Measurements from ENCODE around the gene PDE9A.

PDE9A gene

DNA sequence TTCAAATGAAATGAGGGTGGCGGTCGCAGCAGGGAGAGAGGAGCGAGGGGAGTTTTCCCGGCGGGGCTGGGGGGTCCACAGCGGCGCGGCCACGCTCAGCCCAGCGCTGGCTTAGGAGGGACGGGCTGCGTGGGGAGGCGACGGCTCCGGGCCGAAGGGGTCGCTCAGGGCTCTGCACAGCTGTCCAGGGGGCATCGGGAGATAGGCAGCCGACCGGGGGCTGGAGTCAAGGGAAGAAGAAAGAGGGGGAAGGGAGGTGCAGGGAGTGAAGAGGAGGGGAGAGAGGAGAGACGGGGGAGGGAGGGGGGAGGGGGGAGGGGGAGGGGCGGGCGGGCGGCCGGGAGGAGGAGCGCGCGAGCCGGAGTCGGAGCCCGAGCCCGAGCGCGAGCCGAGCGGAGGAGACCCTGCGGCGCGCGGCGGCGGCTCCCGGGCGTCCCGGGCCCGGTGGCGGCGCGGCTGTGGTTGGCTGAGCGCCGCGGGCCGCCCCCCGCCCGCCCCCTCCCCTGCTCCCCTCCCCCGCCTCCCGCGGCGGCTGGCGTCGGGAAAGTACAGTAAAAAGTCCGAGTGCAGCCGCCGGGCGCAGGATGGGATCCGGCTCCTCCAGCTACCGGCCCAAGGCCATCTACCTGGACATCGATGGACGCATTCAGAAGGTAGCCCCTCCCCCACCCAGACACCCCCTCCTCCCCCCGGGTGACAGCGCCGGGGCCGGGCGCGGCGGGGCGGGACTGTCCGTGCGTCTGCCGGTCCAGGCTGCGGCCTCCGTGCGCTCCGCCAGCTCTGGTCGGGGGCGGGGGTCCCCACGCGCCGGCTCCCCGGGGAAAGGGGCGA is at the start of gene PDE9A:
TSS of gene PDE9A (plus strand) at position 391 of the 831 bp plus-strand sequence. CDS start at position 585, 194 bp downstream.
- H3K4me3 ChIP-seq (ENCODE audit: low read depth in 1 of 2, low read length in 2 of 2): peak within 1 kb of the TSS; percentile 46 to 63
- no peaks in the 10 kb centered on the region for H3K9me3 ChIP-seq (ENCODE audit: control insufficient read depth in 1 of 2, low read length in 2 of 2)
- H3K4me1 ChIP-seq (ENCODE audit: control insufficient read depth in 1 of 2, insufficient read depth in 2 of 2, low read length in 2 of 2): peaks cover 41 to 45% of the 10 kb centered on the region in 2 donors
- peaks cover 35 to 48% of the 10 kb centered on the region in 2 donors for H3K27me3 ChIP-seq (ENCODE audit: control insufficient read depth in 1 of 2, insufficient read depth in 2 of 2, low read length in 2 of 2)
- no peaks in the 10 kb centered on the region for H3K36me3 ChIP-seq (ENCODE audit: control insufficient read depth in 1 of 2, insufficient read depth in 2 of 2, low read length in 2 of 2)
- H3K27ac ChIP-seq (ENCODE audit: low read depth, low read length): no peak within 1 kb of the TSS
- peak within 1 kb of the TSS in 1 of 2 donors; percentile 33 for H3K9ac ChIP-seq (ENCODE audit: low read depth in 1 of 2, low read length in 2 of 2)

DNA sequence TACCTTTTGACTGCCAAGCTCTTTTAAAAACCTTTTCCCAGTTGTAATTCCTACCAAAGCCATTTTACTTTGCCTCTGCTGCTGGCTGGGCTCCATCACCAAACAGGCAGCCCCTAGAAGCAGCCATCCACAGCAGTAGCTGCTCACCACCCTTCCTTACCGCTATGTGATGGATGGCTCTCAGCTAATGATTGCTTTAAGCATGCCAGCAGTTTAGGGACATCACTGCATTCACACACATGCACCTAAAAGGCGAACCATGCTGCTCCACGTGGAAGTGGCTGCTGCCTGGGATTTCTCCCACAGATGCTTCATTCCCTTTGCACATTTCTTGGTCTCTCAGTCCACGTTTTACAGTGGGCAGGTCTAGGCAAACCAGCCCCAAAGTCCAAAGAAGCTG is 46.3 kb upstream of the PDE9A start:
- Histone ChIP-seq H3K9me3 (ENCODE audit: control insufficient read depth in 1 of 2, low read length in 2 of 2) (peaks cover 10 to 18% of the 10 kb centered on the region in 2 donors), H3K4me3 (ENCODE audit: low read depth in 1 of 2, low read length in 2 of 2) (no peak overlapping the region), H3K27ac (ENCODE audit: low read depth, low read length) (no peak overlapping the region), H3K9ac (ENCODE audit: low read depth in 1 of 2, low read length in 2 of 2) (no peak overlapping the region), H3K36me3 (ENCODE audit: control insufficient read depth in 1 of 2, insufficient read depth in 2 of 2, low read length in 2 of 2) (no peaks in the 10 kb centered on the region), H3K4me1 (ENCODE audit: control insufficient read depth in 1 of 2, insufficient read depth in 2 of 2, low read length in 2 of 2) (no peaks in the 10 kb centered on the region), H3K27me3 (ENCODE audit: control insufficient read depth in 1 of 2, insufficient read depth in 2 of 2, low read length in 2 of 2) (no peaks in the 10 kb centered on the region)

DNA sequence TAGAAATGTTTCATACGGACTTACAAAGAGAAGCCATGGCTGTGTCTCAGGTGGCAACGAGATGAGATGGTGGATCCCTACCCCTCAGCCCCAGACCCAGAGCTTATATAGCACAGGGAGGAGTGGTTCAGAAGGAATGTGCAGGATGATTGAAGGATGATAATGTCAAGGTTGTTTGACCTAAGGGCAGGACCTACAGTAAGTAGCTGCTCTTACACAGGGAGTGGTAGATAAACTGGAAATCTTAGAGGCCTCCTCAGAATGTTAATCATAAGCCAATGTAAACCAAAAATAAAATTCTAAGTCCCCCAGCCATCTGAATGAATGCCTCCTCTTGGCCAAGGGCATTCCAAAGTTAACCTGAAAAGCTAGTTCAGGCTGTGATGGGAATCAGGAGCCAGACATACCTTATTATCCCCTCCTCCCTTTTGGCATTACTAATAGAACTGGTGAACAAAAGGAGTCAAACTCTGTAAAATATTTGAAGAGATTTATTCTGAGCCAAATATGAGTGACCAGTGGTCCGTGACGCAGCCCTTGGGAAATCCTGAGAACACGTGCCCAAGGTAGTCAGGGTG is 45.8 kb upstream of the PDE9A start:
- Histone ChIP-seq H3K9ac (ENCODE audit: low read depth in 1 of 2, low read length in 2 of 2) (no peak overlapping the region), H3K36me3 (ENCODE audit: control insufficient read depth in 1 of 2, insufficient read depth in 2 of 2, low read length in 2 of 2) (no peaks in the 10 kb centered on the region), H3K4me3 (ENCODE audit: low read depth in 1 of 2, low read length in 2 of 2) (no peak overlapping the region), H3K9me3 (ENCODE audit: control insufficient read depth in 1 of 2, low read length in 2 of 2) (peaks cover 10 to 21% of the 10 kb centered on the region in 2 donors), H3K27ac (ENCODE audit: low read depth, low read length) (no peak overlapping the region), H3K27me3 (ENCODE audit: control insufficient read depth in 1 of 2, insufficient read depth in 2 of 2, low read length in 2 of 2) (no peaks in the 10 kb centered on the region), H3K4me1 (ENCODE audit: control insufficient read depth in 1 of 2, insufficient read depth in 2 of 2, low read length in 2 of 2) (no peaks in the 10 kb centered on the region)

DNA sequence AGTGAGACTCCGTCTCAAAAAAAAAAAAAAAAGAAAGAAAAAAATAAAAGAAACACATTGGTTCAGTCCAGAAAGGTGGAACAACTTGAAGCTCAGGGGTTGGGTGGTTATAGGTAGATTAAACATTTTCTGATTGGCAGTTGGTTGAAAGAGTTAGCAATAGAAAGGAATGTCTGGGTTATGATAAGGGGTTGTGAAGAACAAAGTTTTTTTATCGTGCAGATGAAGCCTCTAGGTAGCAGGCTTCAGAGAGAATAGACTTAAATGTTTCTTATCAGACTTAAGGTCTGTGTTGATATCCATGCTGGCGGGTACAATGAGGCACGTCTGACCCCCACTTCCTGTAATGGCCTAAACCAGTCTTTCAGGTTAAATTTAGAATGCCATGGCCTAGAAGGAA is 45.0 kb upstream of the PDE9A start:
- Histone ChIP-seq H3K9ac (ENCODE audit: low read depth in 1 of 2, low read length in 2 of 2) (no peak overlapping the region), H3K4me3 (ENCODE audit: low read depth in 1 of 2, low read length in 2 of 2) (no peak overlapping the region), H3K4me1 (ENCODE audit: control insufficient read depth in 1 of 2, insufficient read depth in 2 of 2, low read length in 2 of 2) (no peaks in the 10 kb centered on the region), H3K36me3 (ENCODE audit: control insufficient read depth in 1 of 2, insufficient read depth in 2 of 2, low read length in 2 of 2) (no peaks in the 10 kb centered on the region), H3K27me3 (ENCODE audit: control insufficient read depth in 1 of 2, insufficient read depth in 2 of 2, low read length in 2 of 2) (no peaks in the 10 kb centered on the region), H3K9me3 (ENCODE audit: control insufficient read depth in 1 of 2, low read length in 2 of 2) (peaks cover 10 to 21% of the 10 kb centered on the region in 2 donors), H3K27ac (ENCODE audit: low read depth, low read length) (no peak overlapping the region)

DNA sequence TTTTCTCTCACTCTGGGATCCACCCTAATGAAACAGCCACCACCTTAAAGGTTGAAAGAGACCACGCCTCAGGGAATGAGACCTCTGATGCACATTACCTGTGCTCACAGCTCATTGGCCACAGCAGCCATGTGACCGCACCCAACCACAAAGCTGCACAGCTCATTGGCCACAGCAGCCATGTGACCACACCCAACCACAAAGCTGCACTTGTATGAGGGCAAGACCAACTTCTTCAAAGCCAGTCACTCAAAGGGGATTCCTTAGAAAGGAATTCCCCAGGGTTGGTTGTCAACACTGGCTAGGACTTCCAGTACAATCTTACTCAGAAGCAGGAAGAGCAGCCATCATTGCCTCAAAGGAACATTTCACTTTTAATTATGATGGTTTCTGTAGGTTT is 43.6 kb upstream of the PDE9A start:
- Histone ChIP-seq H3K36me3 (ENCODE audit: control insufficient read depth in 1 of 2, insufficient read depth in 2 of 2, low read length in 2 of 2) (no peaks in the 10 kb centered on the region), H3K4me3 (ENCODE audit: low read depth in 1 of 2, low read length in 2 of 2) (no peak overlapping the region), H3K4me1 (ENCODE audit: control insufficient read depth in 1 of 2, insufficient read depth in 2 of 2, low read length in 2 of 2) (no peaks in the 10 kb centered on the region), H3K27ac (ENCODE audit: low read depth, low read length) (no peak overlapping the region), H3K9me3 (ENCODE audit: control insufficient read depth in 1 of 2, low read length in 2 of 2) (peaks cover 10 to 15% of the 10 kb centered on the region in 2 donors), H3K27me3 (ENCODE audit: control insufficient read depth in 1 of 2, insufficient read depth in 2 of 2, low read length in 2 of 2) (no peaks in the 10 kb centered on the region), H3K9ac (ENCODE audit: low read depth in 1 of 2, low read length in 2 of 2) (no peak overlapping the region)

DNA sequence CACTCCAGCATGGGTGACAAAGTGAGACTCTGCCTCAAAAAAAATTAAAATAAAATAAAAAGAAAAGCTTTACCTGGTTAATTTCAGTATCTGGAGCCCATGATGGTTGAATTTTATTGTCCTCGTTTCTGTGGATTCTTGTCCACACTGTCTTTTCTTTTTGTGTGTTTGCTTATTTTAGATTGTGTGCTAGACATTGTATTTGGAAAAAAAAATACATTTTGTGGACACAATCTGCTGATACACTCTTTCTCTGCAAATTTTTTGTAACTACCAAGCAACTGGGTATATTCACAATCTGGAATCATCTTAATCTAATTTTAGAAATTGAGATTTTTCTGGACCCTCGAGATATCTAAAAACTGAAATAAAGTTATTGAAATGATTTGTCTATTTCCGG is 41.6 kb upstream of the PDE9A start:
- Histone ChIP-seq H3K4me3 (ENCODE audit: low read depth in 1 of 2, low read length in 2 of 2) (no peak overlapping the region), H3K27me3 (ENCODE audit: control insufficient read depth in 1 of 2, insufficient read depth in 2 of 2, low read length in 2 of 2) (peaks cover 4 to 10% of the 10 kb centered on the region in 2 donors), H3K4me1 (ENCODE audit: control insufficient read depth in 1 of 2, insufficient read depth in 2 of 2, low read length in 2 of 2) (peaks cover 0 to 4% of the 10 kb centered on the region in 2 donors), H3K27ac (ENCODE audit: low read depth, low read length) (no peak overlapping the region), H3K9me3 (ENCODE audit: control insufficient read depth in 1 of 2, low read length in 2 of 2) (peaks cover 0 to 5% of the 10 kb centered on the region in 2 donors), H3K9ac (ENCODE audit: low read depth in 1 of 2, low read length in 2 of 2) (no peak overlapping the region), H3K36me3 (ENCODE audit: control insufficient read depth in 1 of 2, insufficient read depth in 2 of 2, low read length in 2 of 2) (no peaks in the 10 kb centered on the region)

DNA sequence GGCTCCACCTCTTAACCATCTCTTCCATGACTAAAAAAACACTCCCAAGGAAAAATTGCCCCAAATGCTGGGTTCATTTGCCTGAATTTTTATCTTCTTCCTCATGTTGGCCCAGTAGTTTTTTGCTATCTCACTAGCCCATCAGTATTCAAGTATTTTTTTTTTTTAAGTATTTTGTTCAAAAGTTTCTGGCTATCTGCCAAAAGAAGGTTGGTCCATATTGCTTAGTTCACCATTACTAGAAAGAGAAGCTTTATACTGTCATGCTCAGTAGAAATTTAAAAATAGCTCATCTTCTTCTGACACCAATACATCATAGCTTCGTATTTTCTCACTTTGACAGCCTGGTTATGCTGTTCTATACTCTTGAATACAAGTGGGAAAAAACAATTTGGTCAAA is 41.0 kb upstream of the PDE9A start:
- no peaks in the 10 kb centered on the region for H3K36me3 ChIP-seq (ENCODE audit: control insufficient read depth in 1 of 2, insufficient read depth in 2 of 2, low read length in 2 of 2)
- no peak overlapping the region for H3K4me3 ChIP-seq (ENCODE audit: low read depth in 1 of 2, low read length in 2 of 2)
- peaks cover 10 to 15% of the 10 kb centered on the region in 2 donors for H3K27me3 ChIP-seq (ENCODE audit: control insufficient read depth in 1 of 2, insufficient read depth in 2 of 2, low read length in 2 of 2)
- peaks cover 0 to 4% of the 10 kb centered on the region in 2 donors for H3K4me1 ChIP-seq (ENCODE audit: control insufficient read depth in 1 of 2, insufficient read depth in 2 of 2, low read length in 2 of 2)
- H3K9me3 ChIP-seq (ENCODE audit: control insufficient read depth in 1 of 2, low read length in 2 of 2): peaks cover 0 to 5% of the 10 kb centered on the region in 2 donors
- no peak overlapping the region for H3K27ac ChIP-seq (ENCODE audit: low read depth, low read length)
- H3K9ac ChIP-seq (ENCODE audit: low read depth in 1 of 2, low read length in 2 of 2): no peak overlapping the region

DNA sequence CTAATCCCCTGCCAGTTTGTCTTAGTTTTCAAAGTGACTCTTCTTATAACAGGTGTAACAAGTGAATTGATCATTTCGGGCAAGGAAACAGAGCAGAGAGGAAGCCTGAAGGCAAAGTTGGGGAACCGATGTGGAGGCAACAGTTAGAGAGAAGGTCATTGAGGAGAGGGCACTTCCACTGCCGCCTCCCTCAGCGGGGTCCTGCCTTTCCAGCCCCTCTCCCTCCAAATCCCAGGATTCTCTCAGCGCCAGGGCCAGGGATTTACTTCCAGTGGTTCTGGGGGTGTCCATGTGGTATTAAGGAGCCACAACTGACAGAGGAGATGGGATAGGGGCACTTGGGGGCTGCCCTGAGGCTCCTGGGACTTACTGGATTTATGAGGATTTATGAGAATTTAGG is 39.7 kb upstream of the PDE9A start:
- Histone ChIP-seq H3K4me1 (ENCODE audit: control insufficient read depth in 1 of 2, insufficient read depth in 2 of 2, low read length in 2 of 2) (peaks cover 0 to 4% of the 10 kb centered on the region in 2 donors), H3K4me3 (ENCODE audit: low read depth in 1 of 2, low read length in 2 of 2) (no peak overlapping the region), H3K9ac (ENCODE audit: low read depth in 1 of 2, low read length in 2 of 2) (no peak overlapping the region), H3K9me3 (ENCODE audit: control insufficient read depth in 1 of 2, low read length in 2 of 2) (peaks cover 0 to 5% of the 10 kb centered on the region in 2 donors), H3K36me3 (ENCODE audit: control insufficient read depth in 1 of 2, insufficient read depth in 2 of 2, low read length in 2 of 2) (no peaks in the 10 kb centered on the region), H3K27me3 (ENCODE audit: control insufficient read depth in 1 of 2, insufficient read depth in 2 of 2, low read length in 2 of 2) (peaks cover 19 to 27% of the 10 kb centered on the region in 2 donors), H3K27ac (ENCODE audit: low read depth, low read length) (no peak overlapping the region)

DNA sequence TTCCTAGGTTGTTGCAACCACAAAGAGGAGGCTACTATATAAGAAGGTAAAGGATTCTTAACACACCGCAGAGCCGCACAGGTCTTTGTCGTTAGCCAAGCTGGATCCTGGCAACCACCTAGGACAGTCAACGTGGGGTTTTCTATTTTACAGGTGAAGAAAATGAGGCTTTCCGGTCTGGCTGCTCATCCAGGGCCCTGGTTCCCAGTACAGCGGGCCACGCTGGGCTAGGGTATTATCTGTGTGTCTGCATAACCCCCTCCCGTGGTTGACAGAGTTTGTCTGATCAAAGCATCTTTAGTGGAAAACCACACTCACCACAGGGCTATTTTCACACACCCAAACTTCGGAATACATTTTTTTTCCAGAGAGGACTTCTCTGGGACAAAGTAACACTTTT is 39.0 kb upstream of the PDE9A start:
- no peak overlapping the region for H3K27ac ChIP-seq (ENCODE audit: low read depth, low read length)
- no peak overlapping the region for H3K4me3 ChIP-seq (ENCODE audit: low read depth in 1 of 2, low read length in 2 of 2)

DNA sequence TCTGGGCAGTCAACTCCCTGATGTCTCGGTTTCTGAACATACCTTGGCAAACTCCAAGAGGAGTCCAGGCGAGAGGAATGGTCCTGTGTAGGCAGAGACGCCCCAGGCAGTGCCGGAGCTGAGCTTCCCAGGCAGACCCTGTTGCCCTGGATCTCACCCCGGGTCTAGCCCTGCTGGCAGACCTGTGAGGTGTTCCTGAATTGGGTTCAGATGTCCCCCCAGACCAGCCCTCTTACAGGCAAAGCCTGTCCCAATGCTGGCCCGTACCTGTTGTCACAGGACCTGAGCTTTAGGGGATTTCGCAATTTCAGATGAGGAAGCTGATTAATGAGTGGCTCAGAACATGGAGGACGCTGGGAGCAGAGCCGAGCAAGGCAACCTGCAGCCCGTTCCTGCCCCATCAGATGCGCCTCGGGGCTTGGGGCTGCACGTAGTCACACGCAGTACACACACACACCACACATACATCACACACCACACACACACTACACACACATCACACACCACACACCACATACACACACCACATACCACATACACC is 38.5 kb upstream of the PDE9A start:
- H3K4me1 ChIP-seq (ENCODE audit: control insufficient read depth in 1 of 2, insufficient read depth in 2 of 2, low read length in 2 of 2): peaks cover 0 to 4% of the 10 kb centered on the region in 2 donors
- no peak overlapping the region for H3K9ac ChIP-seq (ENCODE audit: low read depth in 1 of 2, low read length in 2 of 2)
- H3K9me3 ChIP-seq (ENCODE audit: control insufficient read depth in 1 of 2, low read length in 2 of 2): peaks cover 0 to 5% of the 10 kb centered on the region in 2 donors
- H3K4me3 ChIP-seq (ENCODE audit: low read depth in 1 of 2, low read length in 2 of 2): peak overlapping the region in 1 of 2 donors; percentile 40
- H3K27ac ChIP-seq (ENCODE audit: low read depth, low read length): no peak overlapping the region
- no peaks in the 10 kb centered on the region for H3K36me3 ChIP-seq (ENCODE audit: control insufficient read depth in 1 of 2, insufficient read depth in 2 of 2, low read length in 2 of 2)
- peaks cover 26 to 37% of the 10 kb centered on the region in 2 donors for H3K27me3 ChIP-seq (ENCODE audit: control insufficient read depth in 1 of 2, insufficient read depth in 2 of 2, low read length in 2 of 2)

More for the DNA sequence above, 39.0 kb upstream of the PDE9A start:
- no peak overlapping the region for H3K9ac ChIP-seq (ENCODE audit: low read depth in 1 of 2, low read length in 2 of 2)
- peaks cover 0 to 5% of the 10 kb centered on the region in 2 donors for H3K9me3 ChIP-seq (ENCODE audit: control insufficient read depth in 1 of 2, low read length in 2 of 2)
- H3K27me3 ChIP-seq (ENCODE audit: control insufficient read depth in 1 of 2, insufficient read depth in 2 of 2, low read length in 2 of 2): peaks cover 23 to 32% of the 10 kb centered on the region in 2 donors
- peaks cover 0 to 4% of the 10 kb centered on the region in 2 donors for H3K4me1 ChIP-seq (ENCODE audit: control insufficient read depth in 1 of 2, insufficient read depth in 2 of 2, low read length in 2 of 2)
- H3K36me3 ChIP-seq (ENCODE audit: control insufficient read depth in 1 of 2, insufficient read depth in 2 of 2, low read length in 2 of 2): no peaks in the 10 kb centered on the region
